Ishikawa (cell line): ENCODE data around the gene RBL1.

ENCODE experiments used
- CEBPB ChIP-seq: IDR thresholded peaks from 2 replicates; pipeline ENCODE4 v1.6.1; 2012
- CREB1 ChIP-seq: IDR thresholded peaks from 2 replicates; pipeline ENCODE4 v1.6.1; 2012; ENCODE audit warnings: low read depth
- EGR1 ChIP-seq: IDR thresholded peaks from 2 replicates; pipeline ENCODE4 v1.6.1; 2012
- EP300 ChIP-seq: IDR thresholded peaks from 2 replicates; pipeline ENCODE4 v1.6.1; 2012; ENCODE audit warnings: borderline replicate concordance
- FOXM1 ChIP-seq: IDR thresholded peaks from 2 replicates; pipeline ENCODE4 v1.6.1; 2012; ENCODE audit warnings: low read depth, borderline replicate concordance
- NFIC ChIP-seq: IDR thresholded peaks from 2 replicates; pipeline ENCODE4 v1.6.1; 2012
- RAD21 ChIP-seq: IDR thresholded peaks from 2 replicates; pipeline ENCODE4 v1.6.1; 2012; ENCODE audit warnings: low read depth
- TAF1 ChIP-seq: IDR thresholded peaks from 2 replicates; pipeline ENCODE4 v1.6.1; 2012; ENCODE audit warnings: low read depth, mild to moderate bottlenecking
- TCF12 ChIP-seq: IDR thresholded peaks from 2 replicates; pipeline ENCODE4 v1.6.1; 2012; ENCODE audit warnings: low read depth
- TEAD4 ChIP-seq: IDR thresholded peaks from 2 replicates; pipeline ENCODE4 v1.6.1; 2012
- YY1 ChIP-seq: IDR thresholded peaks from 2 replicates; pipeline ENCODE4 v1.6.1; 2012; ENCODE audit warnings: low read depth
- ZBTB7A ChIP-seq: IDR thresholded peaks from 2 replicates; pipeline ENCODE4 v1.6.1; 2012; ENCODE audit warnings: low read depth
- TF ChIP-seq, protein P1 (sequence below): IDR thresholded peaks from 2 replicates; pipeline ENCODE4 v1.6.1; 2012; ENCODE audit warnings: low read depth, mild to moderate bottlenecking
- TF ChIP-seq, protein P2 (sequence below): IDR thresholded peaks from 2 replicates; pipeline ENCODE4 v1.6.1; 2012
- TF ChIP-seq, protein P3 (sequence below): IDR thresholded peaks from 2 replicates; pipeline ENCODE4 v1.6.1; 2012

The RBL1 gene

DNA sequence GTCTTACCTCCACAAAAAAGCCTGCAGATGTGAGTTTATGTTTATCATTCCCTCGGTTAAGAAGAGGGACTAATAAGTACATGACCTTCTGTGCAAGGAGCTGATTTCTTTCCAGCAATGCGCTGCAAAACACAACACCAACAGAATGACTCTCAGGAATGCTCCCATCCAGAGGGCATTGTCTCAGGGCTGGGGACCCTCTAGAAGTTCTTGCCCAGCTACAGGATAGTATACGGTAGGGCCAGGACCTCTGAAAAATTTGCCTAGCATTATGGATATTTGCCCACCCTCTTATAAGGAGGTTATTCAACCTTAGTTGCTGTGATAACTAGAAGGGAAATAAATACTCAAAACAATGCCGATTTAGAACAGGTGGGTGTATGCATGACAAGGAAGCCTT lies 24.7 kb upstream of the RBL1 start:
- TF ChIP-seq, protein P1, sequence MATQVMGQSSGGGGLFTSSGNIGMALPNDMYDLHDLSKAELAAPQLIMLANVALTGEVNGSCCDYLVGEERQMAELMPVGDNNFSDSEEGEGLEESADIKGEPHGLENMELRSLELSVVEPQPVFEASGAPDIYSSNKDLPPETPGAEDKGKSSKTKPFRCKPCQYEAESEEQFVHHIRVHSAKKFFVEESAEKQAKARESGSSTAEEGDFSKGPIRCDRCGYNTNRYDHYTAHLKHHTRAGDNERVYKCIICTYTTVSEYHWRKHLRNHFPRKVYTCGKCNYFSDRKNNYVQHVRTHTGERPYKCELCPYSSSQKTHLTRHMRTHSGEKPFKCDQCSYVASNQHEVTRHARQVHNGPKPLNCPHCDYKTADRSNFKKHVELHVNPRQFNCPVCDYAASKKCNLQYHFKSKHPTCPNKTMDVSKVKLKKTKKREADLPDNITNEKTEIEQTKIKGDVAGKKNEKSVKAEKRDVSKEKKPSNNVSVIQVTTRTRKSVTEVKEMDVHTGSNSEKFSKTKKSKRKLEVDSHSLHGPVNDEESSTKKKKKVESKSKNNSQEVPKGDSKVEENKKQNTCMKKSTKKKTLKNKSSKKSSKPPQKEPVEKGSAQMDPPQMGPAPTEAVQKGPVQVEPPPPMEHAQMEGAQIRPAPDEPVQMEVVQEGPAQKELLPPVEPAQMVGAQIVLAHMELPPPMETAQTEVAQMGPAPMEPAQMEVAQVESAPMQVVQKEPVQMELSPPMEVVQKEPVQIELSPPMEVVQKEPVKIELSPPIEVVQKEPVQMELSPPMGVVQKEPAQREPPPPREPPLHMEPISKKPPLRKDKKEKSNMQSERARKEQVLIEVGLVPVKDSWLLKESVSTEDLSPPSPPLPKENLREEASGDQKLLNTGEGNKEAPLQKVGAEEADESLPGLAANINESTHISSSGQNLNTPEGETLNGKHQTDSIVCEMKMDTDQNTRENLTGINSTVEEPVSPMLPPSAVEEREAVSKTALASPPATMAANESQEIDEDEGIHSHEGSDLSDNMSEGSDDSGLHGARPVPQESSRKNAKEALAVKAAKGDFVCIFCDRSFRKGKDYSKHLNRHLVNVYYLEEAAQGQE: no peak
- TF ChIP-seq YY1: no peak
- TF ChIP-seq CREB1: no peak
- no peak for TF ChIP-seq TEAD4
- TF ChIP-seq NFIC: no peak
- TF ChIP-seq ZBTB7A: no peak
- TF ChIP-seq CEBPB: no peak
- TF ChIP-seq, protein P2, sequence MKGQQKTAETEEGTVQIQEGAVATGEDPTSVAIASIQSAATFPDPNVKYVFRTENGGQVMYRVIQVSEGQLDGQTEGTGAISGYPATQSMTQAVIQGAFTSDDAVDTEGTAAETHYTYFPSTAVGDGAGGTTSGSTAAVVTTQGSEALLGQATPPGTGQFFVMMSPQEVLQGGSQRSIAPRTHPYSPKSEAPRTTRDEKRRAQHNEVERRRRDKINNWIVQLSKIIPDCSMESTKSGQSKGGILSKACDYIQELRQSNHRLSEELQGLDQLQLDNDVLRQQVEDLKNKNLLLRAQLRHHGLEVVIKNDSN: no peak
- no peak for TF ChIP-seq TCF12
- no peak for TF ChIP-seq FOXM1
- no peak for TF ChIP-seq EP300
- TF ChIP-seq RAD21: no peak
- TF ChIP-seq, protein P3, sequence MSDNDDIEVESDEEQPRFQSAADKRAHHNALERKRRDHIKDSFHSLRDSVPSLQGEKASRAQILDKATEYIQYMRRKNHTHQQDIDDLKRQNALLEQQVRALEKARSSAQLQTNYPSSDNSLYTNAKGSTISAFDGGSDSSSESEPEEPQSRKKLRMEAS: no peak

DNA sequence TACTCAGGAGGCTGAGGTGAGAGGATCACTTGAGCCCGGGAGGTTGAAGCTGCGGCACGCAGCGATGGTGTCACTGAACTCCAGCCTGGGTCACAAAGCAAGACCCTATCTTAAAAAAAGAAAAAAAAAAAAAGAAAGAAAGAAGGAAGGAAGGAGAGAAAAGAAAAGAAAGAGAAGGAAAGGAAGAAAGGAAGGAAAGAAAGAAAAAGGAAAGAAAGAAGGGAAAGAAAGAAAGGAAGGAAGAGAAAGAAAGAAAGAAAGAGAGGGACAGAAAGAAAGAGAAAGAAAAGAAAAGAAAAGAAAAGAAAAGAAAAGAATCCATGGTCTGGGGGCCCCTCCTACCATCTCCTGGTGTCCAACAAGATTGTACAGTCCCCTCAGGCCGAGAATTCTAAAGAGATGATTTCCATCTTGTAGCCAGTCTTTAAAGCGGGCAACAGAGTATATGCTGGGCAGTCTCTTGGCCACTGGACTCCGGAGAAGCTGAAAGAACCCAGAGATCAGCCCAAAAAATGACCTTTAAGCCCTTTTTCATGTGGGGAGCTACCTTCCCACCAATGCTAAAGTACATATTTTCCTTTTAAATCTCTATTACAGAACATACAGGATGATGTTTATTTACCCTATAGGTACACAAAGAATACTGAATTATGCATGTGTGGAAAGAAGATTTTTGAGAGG lies 23.7 kb upstream of the RBL1 start:
- no peak for TF ChIP-seq YY1

DNA sequence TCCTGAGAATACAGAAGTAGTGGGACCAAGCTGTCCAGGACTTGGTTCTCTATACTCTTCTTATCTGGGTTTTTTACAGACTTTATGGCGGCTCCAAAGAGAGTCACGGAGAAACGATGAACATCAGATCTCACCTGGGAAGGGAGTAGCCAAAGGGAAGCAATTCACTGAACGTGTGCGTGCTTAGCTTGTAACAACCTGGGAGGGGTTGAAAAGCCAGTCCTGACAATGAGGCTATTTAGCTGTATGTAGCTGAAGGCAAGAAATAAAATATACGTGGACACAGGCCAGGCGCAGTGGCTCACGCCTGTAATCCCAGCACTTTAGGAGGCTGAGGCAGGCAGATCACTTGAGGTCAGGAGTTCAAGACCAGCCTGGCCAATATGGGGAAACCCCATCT lies 18.2 kb upstream of the RBL1 start:
- TF ChIP-seq YY1 (no peak), CEBPB (no peak), FOXM1 (no peak), EP300 (no peak), TAF1 (no peak), NFIC (no peak), EGR1 (no peak)
- TF ChIP-seq, protein P3: no peak
- TF ChIP-seq, protein P2: no peak

DNA sequence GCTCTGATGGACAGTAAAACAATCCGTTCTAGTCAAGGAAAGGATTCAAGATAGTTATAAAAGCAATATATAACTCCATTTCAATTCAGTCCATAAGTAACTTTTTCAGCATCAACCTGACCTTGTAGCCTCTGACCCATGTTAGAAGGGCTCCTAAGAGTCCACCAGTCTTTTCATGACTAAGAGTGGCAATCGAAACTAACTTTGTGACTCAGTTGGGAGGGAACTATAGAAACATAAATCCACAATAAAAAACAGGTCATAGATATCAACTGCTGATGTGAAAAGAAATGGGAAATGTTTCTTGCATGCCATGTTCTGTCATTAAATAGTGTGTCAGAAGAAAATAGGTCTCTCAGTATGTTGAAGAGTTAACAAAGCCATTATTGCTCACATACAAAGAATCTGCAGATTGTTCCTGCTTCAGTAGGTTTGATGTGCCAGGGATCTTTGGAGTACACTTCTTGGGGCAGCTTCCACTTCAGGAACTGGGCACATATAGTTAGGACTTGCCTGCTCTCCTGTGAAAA lies 16.2 kb upstream of the RBL1 start:
- TF ChIP-seq, protein P2: no peak
- TF ChIP-seq TAF1: no peak
- TF ChIP-seq, protein P1: no peak
- TF ChIP-seq EP300: no peak
- TF ChIP-seq RAD21: no peak
- no peak for TF ChIP-seq TEAD4
- TF ChIP-seq CREB1: no peak
- no peak for TF ChIP-seq EGR1

DNA sequence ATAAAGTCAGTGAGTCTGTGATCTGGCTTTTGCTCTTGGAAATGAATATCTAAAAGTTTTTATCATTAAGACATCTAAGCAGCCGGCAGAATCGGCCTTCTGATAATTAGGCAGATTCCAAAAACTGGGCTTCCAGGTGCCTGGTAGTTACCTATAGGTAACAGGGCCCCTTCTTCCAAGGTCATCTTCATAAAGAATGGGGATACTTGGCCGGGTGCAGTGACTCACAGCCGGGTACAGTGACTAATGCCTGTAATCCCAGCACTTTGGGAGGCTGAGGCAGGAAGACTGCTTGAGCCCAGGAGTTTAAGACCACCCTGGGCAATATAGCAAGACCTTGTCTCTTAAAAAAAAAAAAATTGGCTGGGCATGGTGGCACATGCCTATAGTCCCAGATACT lies 12.9 kb upstream of the RBL1 start:
- TF ChIP-seq TEAD4: no peak
- TF ChIP-seq ZBTB7A: no peak
- TF ChIP-seq EGR1: no peak
- TF ChIP-seq, protein P2: no peak
- TF ChIP-seq RAD21: no peak
- no peak for TF ChIP-seq CEBPB
- TF ChIP-seq, protein P3: no peak
- TF ChIP-seq FOXM1: no peak
- no peak for TF ChIP-seq CREB1
- no peak for TF ChIP-seq TCF12
- no peak for TF ChIP-seq TAF1
- TF ChIP-seq, protein P1: no peak
- TF ChIP-seq YY1: no peak
- TF ChIP-seq NFIC: no peak
- TF ChIP-seq EP300: no peak
